IPS-18c (cell line): ENCODE measurements around the gene BCL10.

ENCODE experiments used
- H3K4me3 ChIP-seq: 2 replicates; pipeline ENCODE4 v1.7.0; 2013; ENCODE audit warnings: low read depth, mild to moderate bottlenecking, low read length, moderate library complexity; ENCODE audit not compliant: insufficient read depth
- H3K9me3 ChIP-seq: one replicate; pipeline ENCODE4 v1.6.1; 2013; ENCODE audit warnings: mild to moderate bottlenecking, low read length, moderate library complexity; ENCODE audit not compliant: control insufficient read depth, insufficient read depth

Gene BCL10

GRCh38 chr1:85276215-85276977, at the start of gene BCL10:
Gene BCL10 (minus strand): TSS chr1:85276632. CDS start chr1:85276352, 280 bp downstream.
- H3K4me3 ChIP-seq = peak within 1 kb of the TSS; percentile 93
- H3K9me3 ChIP-seq = no peaks in the 10 kb centered on the region

GRCh38 chr1:85325920-85326319, 49.5 kb upstream of the BCL10 start:
- Histone ChIP-seq H3K9me3 (no peaks in the 10 kb centered on the region), H3K4me3 (no peak overlapping the region)

GRCh38 chr1:85323770-85324169, 47.3 kb upstream of the BCL10 start:
- no peak overlapping the region for H3K4me3 ChIP-seq
- no peaks in the 10 kb centered on the region for H3K9me3 ChIP-seq

- no peak overlapping the region for H3K4me3 ChIP-seq
- H3K9me3 ChIP-seq = no peaks in the 10 kb centered on the region
Observed at GRCh38 chr1:85322655-85323054, 46.2 kb upstream of the BCL10 start.

- H3K9me3 ChIP-seq = no peaks in the 10 kb centered on the region
- no peak overlapping the region for H3K4me3 ChIP-seq
Observed at GRCh38 chr1:85321237-85321964, 45.0 kb upstream of the BCL10 start.

- no peaks in the 10 kb centered on the region for H3K9me3 ChIP-seq
- no peak overlapping the region for H3K4me3 ChIP-seq
Observed at GRCh38 chr1:85320371-85321131, 44.1 kb upstream of the BCL10 start.

- Histone ChIP-seq H3K4me3 (no peak overlapping the region), H3K9me3 (no peaks in the 10 kb centered on the region)
Observed at GRCh38 chr1:85319931-85320330, 43.5 kb upstream of the BCL10 start.

GRCh38 chr1:85319491-85319890, 43.1 kb upstream of the BCL10 start:
- H3K9me3 ChIP-seq = no peaks in the 10 kb centered on the region
- no peak overlapping the region for H3K4me3 ChIP-seq

GRCh38 chr1:85318217-85318616, 41.8 kb upstream of the BCL10 start:
- Histone ChIP-seq H3K9me3 (no peaks in the 10 kb centered on the region), H3K4me3 (no peak overlapping the region)

GRCh38 chr1:85317560-85317959, 41.1 kb upstream of the BCL10 start:
- H3K9me3 ChIP-seq = no peaks in the 10 kb centered on the region
- H3K4me3 ChIP-seq = no peak overlapping the region

GRCh38 chr1:85316321-85316720, 39.9 kb upstream of the BCL10 start:
- Histone ChIP-seq H3K4me3 (no peak overlapping the region), H3K9me3 (no peaks in the 10 kb centered on the region)

- H3K9me3 ChIP-seq = no peaks in the 10 kb centered on the region
- no peak overlapping the region for H3K4me3 ChIP-seq
Observed at GRCh38 chr1:85315789-85316188, 39.4 kb upstream of the BCL10 start.

GRCh38 chr1:85314726-85315125, 38.3 kb upstream of the BCL10 start:
- no peak overlapping the region for H3K4me3 ChIP-seq

GRCh38 chr1:85313888-85314696, 37.7 kb upstream of the BCL10 start:
- H3K9me3 ChIP-seq = no peaks in the 10 kb centered on the region
- no peak overlapping the region for H3K4me3 ChIP-seq

More at GRCh38 chr1:85314726-85315125, 38.3 kb upstream of the BCL10 start:
- H3K9me3 ChIP-seq = no peaks in the 10 kb centered on the region

GRCh38 chr1:85311818-85312217, 35.4 kb upstream of the BCL10 start:
- Histone ChIP-seq H3K9me3 (no peaks in the 10 kb centered on the region), H3K4me3 (no peak overlapping the region)

GRCh38 chr1:85308833-85309350, 32.5 kb upstream of the BCL10 start:
- H3K4me3 ChIP-seq = no peak overlapping the region
- peaks cover 2% of the 10 kb centered on the region for H3K9me3 ChIP-seq
